Sigmoid colon (tissue), 4 donors: Measurements from ENCODE around the gene PLXNA3.

ENCODE experiments used
- CTCF ChIP-seq, 4 experiments: fragments of 450-650 bp in 3 of 4; fragments of 200-600 bp in 1 of 4; IDR thresholded peaks; one replicate each; pipeline ENCODE4 v1.5.1; 2016 to 2019; ENCODE audit warnings: antibody characterized with exemption in 4 of 4, mild to moderate bottlenecking in 3 of 4, moderate library complexity in 2 of 4
- EP300 ChIP-seq, 4 donors: sonication (generic); formaldehyde crosslinking; IDR thresholded peaks; one replicate each; pipeline ENCODE4 v1.6.1; 2017; ENCODE audit warnings: antibody characterized with exemption in 4 of 4
- POLR2A ChIP-seq, 2 donors: fragments of 450-650 bp; IDR thresholded peaks; one replicate each; pipeline ENCODE4 v1.6.1; 2016; ENCODE audit warnings: antibody characterized with exemption in 2 of 2, mild to moderate bottlenecking in 2 of 2, moderate library complexity in 2 of 2
- POLR2AphosphoS5 ChIP-seq, 4 donors: sonication (generic); formaldehyde crosslinking; IDR thresholded peaks; one replicate each; pipeline ENCODE4 v1.6.1; 2017; ENCODE audit warnings: antibody characterized with exemption in 4 of 4

GRCh38 chrX:154417157-154417556 is 40.9 kb upstream of the PLXNA3 start:
- no peak for TF ChIP-seq POLR2AphosphoS5 (IDR thresholded peaks at IDR 0.05)
- no peak for TF ChIP-seq CTCF (IDR thresholded peaks at IDR 0.05)
- TF ChIP-seq EP300 (IDR thresholded peaks at IDR 0.05), result no peak
- TF ChIP-seq POLR2A (IDR thresholded peaks at IDR 0.05), result no peak
